Gastrocnemius medialis (tissue), 4 donors: ENCODE measurements around the gene GABBR2. TPM values are rescaled to one million over a fixed set of nuclear protein-coding genes. Genes with fewer than 3 reads are reported as not detected.

Experiments
- ATAC-seq, 2 donors: fragments of 150-250 bp; one replicate each; pipeline ENCODE4 v1.9.1; 2016
- DNase-seq, 2 donors: peaks; one replicate each; pipeline ENCODE4 v3.0.0-alpha.2; 2019
- H3K27ac ChIP-seq, 4 donors: fragments of 200-600 bp; sonication (generic); 1 replicate in 1 of 4; 2 replicates in 3 of 4; pipeline ENCODE4 v1.5.1; 2016 to 2018; ENCODE audit warnings: mild to moderate bottlenecking in 2 of 4, moderate library complexity in 1 of 4
- H3K27me3 ChIP-seq, 3 donors: fragments of 200-600 bp; sonication (generic) in 2 of 3; 1 replicate in 1 of 3; 2 replicates in 2 of 3; pipeline versions ENCODE4 v1.5.1 to v1.6.0; 2016 to 2019; ENCODE audit warnings: mild to moderate bottlenecking in 1 of 3, moderate library complexity in 1 of 3
- H3K36me3 ChIP-seq, 2 donors: fragments of 200-600 bp; sonication (generic) in 1 of 2; one replicate each; pipeline ENCODE4 v1.5.1; 2017 to 2018
- H3K4me1 ChIP-seq, 2 donors: fragments of 200-600 bp; sonication (generic) in 1 of 2; one replicate each; pipeline ENCODE4 v1.5.1; 2016 to 2017; ENCODE audit warnings: mild to moderate bottlenecking in 2 of 2
- H3K4me3 ChIP-seq, 4 donors: fragments of 200-600 bp; sonication (generic) in 3 of 4; 1 replicate in 1 of 4; 2 replicates in 3 of 4; pipeline ENCODE4 v1.5.1; 2016 to 2019; ENCODE audit warnings: mild to moderate bottlenecking in 2 of 4
- H3K9me3 ChIP-seq, 3 donors: fragments of 200-600 bp; sonication (generic) in 2 of 3; 1 replicate in 1 of 3; 2 replicates in 2 of 3; pipeline ENCODE4 v1.5.1; 2016 to 2019
- CTCF ChIP-seq, 5 experiments: fragments of 450-650 bp in 3 of 5; fragments of 200-600 bp in 2 of 5; sonication (generic) in 2 of 5; IDR thresholded peaks in 4 of 5; conservative IDR thresholded peaks in 1 of 5; 1 replicate in 4 of 5; 2 replicates in 1 of 5; pipeline ENCODE4 v1.5.1; 2016 to 2019; ENCODE audit warnings: antibody characterized with exemption in 5 of 5, mild to moderate bottlenecking in 3 of 5, moderate library complexity in 3 of 5
- POLR2A ChIP-seq, 2 donors: fragments of 450-650 bp; IDR thresholded peaks; one replicate each; pipeline ENCODE4 v1.6.1; 2017; ENCODE audit warnings: antibody characterized with exemption in 2 of 2, mild to moderate bottlenecking in 2 of 2, moderate library complexity in 2 of 2
- in situ Hi-C, 4 donors: fragments of 200-750 bp; cut with MboI; loops; one replicate each; pipeline versions ENCODE4 v1.15.0 to v1.8.0; 2017; ENCODE audit warnings: low sequenced_read_pairs in 4 of 4
- intact Hi-C: fragments of 100-400 bp; cut with DNase I; formaldehyde crosslinking; loops from one replicate; pipeline ENCODE4 v1.15.1; 2023; ENCODE audit warnings: low total_unique reads
- total RNA-seq, 4 donors: library from RNA; depleted of rRNA; stranded (reverse); fragments of >200 nt; gene quantifications; one replicate each; pipeline versions ENCODE4 v1.1.0 to v1.2.3, GENCODE V29; 2016

The GABBR2 gene
- total RNA-seq, 4 donors from 2014 or later, result 0.46 to 0.80 TPM; not detected in 2

- no peak overlapping the region for H3K4me3 ChIP-seq
- no peak for ATAC-seq
- no peak overlapping the region for H3K27ac ChIP-seq
- no peaks in the 10 kb centered on the region for H3K36me3 ChIP-seq
- no peak for DNase-seq
- H3K9me3 ChIP-seq, result no peaks in the 10 kb centered on the region
- in situ Hi-C loops (no loop called here), intact Hi-C loops (no loop called here)
- H3K4me1 ChIP-seq, result no peaks in the 10 kb centered on the region
- no peak for TF ChIP-seq POLR2A (IDR thresholded peaks at IDR 0.05)
- TF ChIP-seq CTCF (IDR thresholded peaks at IDR 0.05 in 4 of 5, conservative IDR thresholded peaks at IDR 0.05 in 1 of 5), result no peak
- H3K27me3 ChIP-seq, result no peaks in the 10 kb centered on the region
Measured at GRCh38 chr9:98485706-98486105, 223.0 kb downstream of the GABBR2 start.

GRCh38 chr9:98484162-98484561 is 224.6 kb downstream of the GABBR2 start:
- intact Hi-C loops (no loop called here), in situ Hi-C loops (no loop called here)
- TF ChIP-seq CTCF (IDR thresholded peaks at IDR 0.05 in 4 of 5, conservative IDR thresholded peaks at IDR 0.05 in 1 of 5), result no peak
- no peak for TF ChIP-seq POLR2A (IDR thresholded peaks at IDR 0.05)
- Histone ChIP-seq H3K4me1 (no peaks in the 10 kb centered on the region), H3K27ac (no peak overlapping the region), H3K4me3 (no peak overlapping the region), H3K36me3 (no peaks in the 10 kb centered on the region), H3K27me3 (no peaks in the 10 kb centered on the region), H3K9me3 (no peaks in the 10 kb centered on the region)
- no peak for ATAC-seq
- DNase-seq, result no peak

- DNase-seq, result no peak
- Histone ChIP-seq H3K4me1 (no peaks in the 10 kb centered on the region), H3K27me3 (no peaks in the 10 kb centered on the region), H3K36me3 (no peaks in the 10 kb centered on the region), H3K9me3 (no peaks in the 10 kb centered on the region), H3K27ac (no peak overlapping the region), H3K4me3 (no peak overlapping the region)
- no peak for ATAC-seq
- no peak for TF ChIP-seq POLR2A (IDR thresholded peaks at IDR 0.05)
- TF ChIP-seq CTCF (IDR thresholded peaks at IDR 0.05 in 4 of 5, conservative IDR thresholded peaks at IDR 0.05 in 1 of 5), result no peak
- intact Hi-C loops, result no loop called here
- in situ Hi-C loops, result no loop called here
Measured at GRCh38 chr9:98482226-98482625, 226.5 kb downstream of the GABBR2 start.

- intact Hi-C loops, result no loop called here
- no peak for TF ChIP-seq POLR2A (IDR thresholded peaks at IDR 0.05)
- TF ChIP-seq CTCF (IDR thresholded peaks at IDR 0.05 in 4 of 5, conservative IDR thresholded peaks at IDR 0.05 in 1 of 5), result no peak
- Histone ChIP-seq H3K4me3 (no peak overlapping the region), H3K9me3 (no peaks in the 10 kb centered on the region), H3K27me3 (no peaks in the 10 kb centered on the region), H3K27ac (no peak overlapping the region), H3K36me3 (no peaks in the 10 kb centered on the region), H3K4me1 (no peaks in the 10 kb centered on the region)
- ATAC-seq (no peak), DNase-seq (no peak)
- in situ Hi-C loops, result no loop called here
Measured at GRCh38 chr9:98481676-98482075, 227.1 kb downstream of the GABBR2 start.
